ENCODE data around the gene ROR2. TPM values are rescaled to one million over a fixed set of nuclear protein-coding genes. Genes with fewer than 3 reads are reported as not detected.

ROR2 gene
- total and polyA plus RNA-seq, 2 of the 13 experiments (the other 11 are each of a cell fraction or from before 2014, with no cell fraction given), result not detected

DNA sequence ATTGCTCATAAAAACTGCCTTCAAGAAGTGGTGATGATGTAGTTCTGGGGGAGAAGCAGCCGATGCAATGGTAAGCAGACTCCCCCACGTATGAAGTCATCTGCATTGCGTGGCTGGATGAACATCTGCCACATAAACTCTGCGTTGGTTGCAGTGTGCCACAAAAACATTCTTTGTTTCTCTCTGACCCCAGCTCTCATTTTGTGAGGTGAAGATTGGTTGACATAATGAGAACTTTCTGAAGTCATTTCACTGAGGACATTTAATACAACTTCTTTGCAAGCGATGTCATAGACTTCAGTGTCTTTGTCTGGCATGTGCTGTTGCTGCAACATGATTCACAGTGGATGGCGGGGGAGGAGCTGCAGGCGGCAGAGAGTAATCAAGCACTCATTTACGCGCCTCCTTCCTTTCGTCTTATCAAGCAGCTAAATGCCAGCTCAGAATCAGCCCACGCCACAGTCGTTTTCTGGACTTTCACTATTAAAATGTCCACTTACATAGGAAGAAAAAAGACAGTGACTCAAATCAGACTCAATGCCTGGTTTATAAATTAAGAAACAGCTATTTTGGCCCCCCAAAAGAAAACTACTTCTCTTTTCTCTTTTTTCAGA, 434.8 kb downstream of the ROR2 start:
- Histone ChIP-seq H3K27ac (ENCODE audit: extremely low read length, insufficient read depth, low read length) (no peak overlapping the region), H3K4me1 (ENCODE audit: insufficient read depth, low read length) (no peaks in the 10 kb centered on the region), H4K20me1 (ENCODE audit: insufficient read depth, low read length) (no peaks in the 10 kb centered on the region), H3K9ac (ENCODE audit: insufficient read depth, low read depth, low read length) (no peak overlapping the region), H3K79me2 (ENCODE audit: insufficient read depth, low read length) (no peaks in the 10 kb centered on the region), H3K4me3 (replicated peaks in 1 of 3; ENCODE audit: insufficient read depth in 1 of 3, low read depth in 2 of 3, low read length in 3 of 3) (no peak overlapping the region), H3K9me3 (ENCODE audit: low read length) (no peaks in the 10 kb centered on the region), H3K36me3 (replicated peaks in 1 of 2; ENCODE audit: control insufficient read depth in 1 of 2, insufficient read depth in 2 of 2, low read length in 2 of 2) (no peaks in the 10 kb centered on the region), H3K4me2 (ENCODE audit: low read depth, low read length) (no peak overlapping the region), H3K27me3 (ENCODE audit: control insufficient read depth in 1 of 2, insufficient read depth in 2 of 2, low read length in 2 of 2) (0 out of 5 replicates have a peak, but pooled peaks cover 0 to 4% of the 10 kb centered on the region in 2 experiments), H2AFZ (ENCODE audit: low read length) (no peak overlapping the region)
- ChIA-PET CTCF (ENCODE audit: low intra/inter-chr PET ratio, low total read pairs) (no interaction called here), POLR2A (no interaction called here)
- no TSS peak for BruUV-seq (replicated peaks)
- FAIRE-seq (no peak), ATAC-seq (no peak), DNase-seq (ENCODE audit: low spot score) (no peak)
- intact Hi-C loops (cut with micrococcal nuclease; ENCODE audit: unreplicated experiment) (no loop called here), in situ Hi-C loops (cut with HindIII; ENCODE audit: extremely low pct_ligation_motif_present, low pct_unique_long_range_greater_than_20kb) (no loop called here)
- TF ChIP-seq, protein P1, sequence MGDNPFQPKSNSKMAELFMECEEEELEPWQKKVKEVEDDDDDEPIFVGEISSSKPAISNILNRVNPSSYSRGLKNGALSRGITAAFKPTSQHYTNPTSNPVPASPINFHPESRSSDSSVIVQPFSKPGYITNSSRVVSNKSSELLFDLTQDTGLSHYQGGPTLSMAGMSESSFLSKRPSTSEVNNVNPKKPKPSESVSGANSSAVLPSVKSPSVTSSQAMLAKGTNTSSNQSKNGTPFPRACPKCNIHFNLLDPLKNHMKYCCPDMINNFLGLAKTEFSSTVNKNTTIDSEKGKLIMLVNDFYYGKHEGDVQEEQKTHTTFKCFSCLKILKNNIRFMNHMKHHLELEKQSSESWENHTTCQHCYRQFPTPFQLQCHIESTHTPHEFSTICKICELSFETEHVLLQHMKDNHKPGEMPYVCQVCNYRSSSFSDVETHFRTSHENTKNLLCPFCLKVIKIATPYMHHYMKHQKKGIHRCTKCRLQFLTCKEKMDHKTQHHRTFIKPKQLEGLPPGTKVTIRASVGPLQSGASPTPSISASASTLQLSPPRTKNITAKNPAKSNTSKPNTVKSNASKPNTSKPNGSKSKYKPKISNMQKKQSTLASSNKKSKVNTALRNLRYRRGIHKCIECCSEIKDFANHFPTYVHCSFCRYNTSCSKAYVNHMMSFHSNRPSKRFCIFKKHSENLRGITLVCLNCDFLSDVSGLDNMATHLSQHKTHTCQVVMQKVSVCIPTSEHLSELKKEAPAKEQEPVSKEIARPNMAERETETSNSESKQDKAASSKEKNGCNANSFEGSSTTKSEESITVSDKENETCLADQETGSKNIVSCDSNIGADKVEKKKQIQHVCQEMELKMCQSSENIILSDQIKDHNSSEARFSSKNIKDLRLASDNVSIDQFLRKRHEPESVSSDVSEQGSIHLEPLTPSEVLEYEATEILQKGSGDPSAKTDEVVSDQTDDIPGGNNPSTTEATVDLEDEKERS (CRISPR knock-in tag; IDR thresholded peaks at IDR 0.05), result no peak
- no peak for TF ChIP-seq SALL2 (CRISPR knock-in tag; IDR thresholded peaks at IDR 0.05)
- no peak for TF ChIP-seq TSC22D2 (CRISPR knock-in tag; IDR thresholded peaks at IDR 0.05; ENCODE audit: borderline replicate concordance)
- WGBS (ENCODE audit: low lambda C conversion rate), result 19% methylated on average over 12 of the region's 12 CpGs

Small RNA genes lying within 50 kb of the gene (microRNA-seq; reads per million reads assigned to microRNA genes)
- gene MIR3910-1 (not detected), gene MIR3910-2 (not detected)

Small RNA genes lying within 50 kb of the gene (small RNA-seq; reads per million reads assigned to genes)
- gene MIR3910-1 (ENCODE audit: insufficient read depth in 2 of 3, insufficient read length in 3 of 3, low read depth in 2 of 3, low replicate concordance in 1 of 3), result 0 reads per million in 3 experiments

Other genes starting within 250 kb of the ROR2 start
- gene SPTLC1, start 165.2 kb upstream of the ROR2 start, total RNA-seq (2016; rRNA removed; fragmentation: Illumina TruSeq; extraction: Trizol), result 44.4 and 72.5 TPM in 2 replicates
- gene SPTLC1, start 165.2 kb upstream of the ROR2 start, polyA plus RNA-seq (2011; rRNA removed), result 47.7 and 56.2 TPM in 2 replicates